Endothelial cell of umbilical vein (primary cell): ENCODE measurements around the gene RNF186. TPM values are rescaled to one million over a fixed set of nuclear protein-coding genes. Genes with fewer than 3 reads are reported as not detected.

Experiments used
- BruUV-seq: library from RNA; stranded (reverse); fragments of 400-500 nt; replicated peaks from 2 replicates; lab custom pipeline; 2021; lab: Mats Ljungman, UMichigan
- CTCF ChIA-PET: fragments of 300-600, 350-600 bp; sonication (Branson Sonifier 250); formaldehyde crosslinking; loops from one replicate; lab custom pipeline; 2021; ENCODE audit warnings: antibody characterized with exemption, inconsistent platforms; lab: Charles Lee
- POLR2A ChIA-PET: fragments of 300-600, 350-600 bp; sonication (Branson Sonifier 250); formaldehyde crosslinking; loops from one replicate; lab custom pipeline; 2021; ENCODE audit warnings: antibody characterized with exemption, inconsistent platforms; lab: Charles Lee
- DNase-seq: peaks from one replicate; pipeline ENCODE4 v3.0.0-alpha.2; 2011; ENCODE audit warnings: low read depth, low spot score
- FAIRE-seq: peaks from 2 replicates; lab custom pipeline; 2011; peaks lifted over from hg19 to GRCh38; lab: Jason Lieb, UNC
- H2AFZ ChIP-seq: 2 replicates; pipeline ENCODE4 v1.6.0; 2012; ENCODE audit warnings: low read depth, low read length, control low read depth, inconsistent platforms
- H3K27ac ChIP-seq: 2 replicates; pipeline ENCODE4 v1.5.1; 2011; ENCODE audit warnings: low read depth, mild to moderate bottlenecking, control low read depth, low read length, moderate library complexity; ENCODE audit not compliant: insufficient read depth
- H3K27me3 ChIP-seq, 2 experiments: 2 replicates each; pipeline versions ENCODE4 v1.6.0 to v1.6.1; 2011; ENCODE audit warnings: low read length in 2 of 2, mixed read lengths in 1 of 2; ENCODE audit not compliant: control insufficient read depth in 2 of 2, insufficient read depth in 2 of 2
- H3K36me3 ChIP-seq, 2 experiments: 2 replicates in 1 of 2; 3 replicates in 1 of 2; pipeline ENCODE4 v1.5.1; 2011; ENCODE audit warnings: low read length in 2 of 2, mild to moderate bottlenecking in 1 of 2, moderate library complexity in 1 of 2; ENCODE audit not compliant: control insufficient read depth in 2 of 2, insufficient read depth in 2 of 2; ENCODE audit errors: extremely low read depth in 1 of 2
- H3K4me1 ChIP-seq: 3 replicates; pipeline ENCODE4 v1.5.1; 2011; ENCODE audit warnings: mild to moderate bottlenecking, low read length; ENCODE audit not compliant: control insufficient read depth, insufficient read depth; ENCODE audit errors: extremely low read depth
- H3K4me2 ChIP-seq: 2 replicates; pipeline ENCODE4 v1.6.1; 2011; ENCODE audit warnings: low read length, control low read depth, mixed read lengths; ENCODE audit not compliant: insufficient read depth
- H3K4me3 ChIP-seq, 3 experiments: fragments of 200-600 bp in 1 of 3; sonication (generic), shearing (Covaris generic) in 1 of 3; replicated peaks in 1 of 3; 2 replicates each; pipeline ENCODE4 v1.5.1; 2011 to 2016; ENCODE audit warnings: control low read depth in 3 of 3, low read length in 3 of 3, mild to moderate bottlenecking in 2 of 3, inconsistent platforms in 1 of 3, low read depth in 1 of 3, moderate library complexity in 1 of 3; ENCODE audit not compliant: insufficient read depth in 1 of 3
- H3K79me2 ChIP-seq: 2 replicates; pipeline ENCODE4 v1.6.0; 2012; ENCODE audit warnings: low read length, inconsistent platforms; ENCODE audit not compliant: control insufficient read depth, insufficient read depth
- H3K9ac ChIP-seq: replicated peaks from 2 replicates; pipeline ENCODE3; 2011; ENCODE audit warnings: low read length, control low read depth; ENCODE audit not compliant: insufficient read depth; ENCODE audit errors: extremely low read depth
- H3K9me1 ChIP-seq: replicated peaks from 3 replicates; pipeline ENCODE4 v1.6.0; 2011; ENCODE audit warnings: mild to moderate bottlenecking, low read length; ENCODE audit not compliant: control insufficient read depth, insufficient read depth; ENCODE audit errors: extremely low read depth
- H3K9me3 ChIP-seq: replicated peaks from 2 replicates; pipeline ENCODE4 v1.5.1; 2012; ENCODE audit warnings: low read length, inconsistent platforms; ENCODE audit not compliant: control insufficient read depth, insufficient read depth
- H4K20me1 ChIP-seq: replicated peaks from 2 replicates; pipeline ENCODE3; 2011; ENCODE audit warnings: mild to moderate bottlenecking, low read length; ENCODE audit not compliant: control insufficient read depth, insufficient read depth; ENCODE audit errors: extremely low read depth
- CTCF ChIP-seq, 2 donors: IDR thresholded peaks; 1 replicate in 1 of 2; 2 replicates in 1 of 2; pipeline ENCODE4 v1.5.1; 2011; ENCODE audit warnings: low read length in 2 of 2, mild to moderate bottlenecking in 2 of 2, moderate library complexity in 2 of 2, control low read depth in 1 of 2, inconsistent platforms in 1 of 2, low read depth in 1 of 2; ENCODE audit not compliant: insufficient read depth in 1 of 2; ENCODE audit errors: extremely low read depth in 1 of 2
- EZH2 ChIP-seq: IDR thresholded peaks from 2 replicates; pipeline ENCODE4 v1.6.1; 2012; ENCODE audit warnings: borderline replicate concordance, low read depth, mild to moderate bottlenecking, moderate library complexity, low read length, inconsistent platforms; ENCODE audit not compliant: severe bottlenecking
- FOS ChIP-seq: IDR thresholded peaks from 2 replicates; pipeline ENCODE4 v1.6.1; 2011; ENCODE audit warnings: mild to moderate bottlenecking, low read length, moderate library complexity, borderline replicate concordance; ENCODE audit not compliant: insufficient read depth
- GATA2 ChIP-seq: IDR thresholded peaks from 2 replicates; pipeline ENCODE4 v1.7.0; 2011; ENCODE audit warnings: low read depth, mild to moderate bottlenecking, moderate library complexity, mixed read lengths, low read length; ENCODE audit not compliant: insufficient read length, insufficient read depth
- JUN ChIP-seq: IDR thresholded peaks from 2 replicates; pipeline ENCODE4 v1.6.1; 2011; ENCODE audit warnings: borderline replicate concordance, low read depth; ENCODE audit not compliant: insufficient read length, insufficient read depth
- MAX ChIP-seq: IDR thresholded peaks from 2 replicates; pipeline ENCODE4 v1.6.1; 2011; ENCODE audit not compliant: insufficient read depth, insufficient read length
- MYC ChIP-seq: IDR thresholded peaks from one replicate; pipeline ENCODE4 v1.6.1; 2011; ENCODE audit warnings: mild to moderate bottlenecking, low read depth, low read length
- POLR2A ChIP-seq: IDR thresholded peaks from 2 replicates; pipeline ENCODE4 v1.6.1; 2012; ENCODE audit warnings: low read depth, mild to moderate bottlenecking, control low read depth, low read length
- POLR2AphosphoS5 ChIP-seq: IDR thresholded peaks from 2 replicates; pipeline ENCODE4 v1.6.1; 2012; ENCODE audit warnings: low read depth, mild to moderate bottlenecking, control low read depth, low read length, moderate library complexity; ENCODE audit not compliant: insufficient read depth
- dilution Hi-C: fragments of 300-500 bp; cut with MboI; formaldehyde crosslinking; loops from one replicate; pipeline ENCODE4 v1.15.0; 2019; ENCODE audit warnings: low sequenced_read_pairs; ENCODE audit not compliant: extremely low pct_ligation_motif_present
- intact Hi-C: fragments of 100-400 bp; cut with micrococcal nuclease; formaldehyde crosslinking; loops from one replicate; pipeline ENCODE4 v1.10.0; 2022
- polyA plus RNA-seq, 4 experiments: library from polyadenylated mRNA; depleted of rRNA in 3 of 4; stranded (reverse) in 3 of 4; unstranded in 1 of 4; fragments of >200 nt; gene quantifications; 2 replicates each; pipeline versions ENCODE4 v1.2.1 to v1.2.3, GENCODE V29; 2011 to 2012; ENCODE audit warnings: missing spikeins in 1 of 4
- total RNA-seq: library from RNA; stranded (reverse); gene quantifications from 2 replicates; pipeline ENCODE4 v1.2.3, GENCODE V29; 2021

Gene RNF186
- total and polyA plus RNA-seq, 2 donors (not counting 3 experiments of a cell fraction or from before 2014, with no cell fraction given) = not detected

GRCh38 chr1:19854866-19855265, 39.8 kb upstream of the RNF186 start:
- DNase-seq (no peak), FAIRE-seq (no peak)
- H3K4me3 ChIP-seq = no peak overlapping the region
- no peak overlapping the region for H2AFZ ChIP-seq
- ChIA-PET CTCF (no interaction called here), POLR2A (no interaction called here)
- dilution Hi-C loops = no loop called here
- peaks cover 0 to 6% of the 10 kb centered on the region in 2 experiments for H3K27me3 ChIP-seq
- no peak overlapping the region for H3K27ac ChIP-seq
- intact Hi-C loops = no loop called here
- H3K9me1 ChIP-seq = no peaks in the 10 kb centered on the region
- H4K20me1 ChIP-seq = no peaks in the 10 kb centered on the region
- H3K79me2 ChIP-seq = no peaks in the 10 kb centered on the region
- no peak for TF ChIP-seq GATA2
- H3K36me3 ChIP-seq = no peaks in the 10 kb centered on the region
- BruUV-seq = no TSS peak
- no peaks in the 10 kb centered on the region for H3K4me1 ChIP-seq
- no peaks in the 10 kb centered on the region for H3K9me3 ChIP-seq
- no peak overlapping the region for H3K4me2 ChIP-seq
- H3K9ac ChIP-seq = no peak overlapping the region

DNA sequence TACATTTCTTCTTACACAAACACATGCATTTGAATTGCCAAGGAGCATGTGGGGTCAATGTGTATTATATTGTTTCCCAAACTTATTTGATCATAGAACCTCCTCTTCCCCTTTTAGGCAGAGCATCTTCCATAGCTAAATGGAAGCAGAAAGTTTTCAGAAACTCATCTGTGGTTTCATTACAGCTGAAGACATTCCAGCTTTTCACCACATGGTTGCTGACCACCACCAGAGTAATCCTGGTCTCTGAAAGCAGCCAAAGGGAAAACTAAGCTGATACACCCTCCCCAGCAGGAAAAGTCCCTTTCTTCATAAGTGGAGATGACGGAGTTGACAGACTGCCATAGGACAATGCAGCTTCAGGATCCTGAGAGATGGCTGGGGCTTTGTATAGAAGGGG, 37.0 kb upstream of the RNF186 start:
- H2AFZ ChIP-seq = no peak overlapping the region
- H3K9ac ChIP-seq = no peak overlapping the region
- intact Hi-C loops (no loop called here), dilution Hi-C loops (no loop called here)
- H4K20me1 ChIP-seq = no peaks in the 10 kb centered on the region
- H3K36me3 ChIP-seq = no peaks in the 10 kb centered on the region
- no TSS peak for BruUV-seq
- ChIA-PET POLR2A (no interaction called here), CTCF (interaction anchor here (1.5 to 1.9 kb wide), 2 partner anchors 10 to 66 kb away, joined by 4 to 5 read pairs; no protein-coding TSS in a partner anchor)
- TF ChIP-seq JUN = no peak
- no peak for TF ChIP-seq GATA2
- TF ChIP-seq EZH2 = no peak
- no peak for TF ChIP-seq POLR2A
- TF ChIP-seq CTCF (IDR thresholded peaks at IDR 0.05; ENCODE audit: extremely low read depth in 1 of 2, insufficient read depth in 1 of 2, low read depth in 1 of 2, low read length in 2 of 2) = no peak
- no peak for TF ChIP-seq MAX
- no peak for TF ChIP-seq MYC
- no peak for TF ChIP-seq POLR2AphosphoS5
- no peak for TF ChIP-seq FOS
- H3K9me3 ChIP-seq = no peaks in the 10 kb centered on the region
- no peaks in the 10 kb centered on the region for H3K9me1 ChIP-seq
- DNase-seq = no peak
- H3K4me2 ChIP-seq = no peak overlapping the region
- H3K27ac ChIP-seq = no peak overlapping the region
- no peak for FAIRE-seq
- H3K79me2 ChIP-seq = no peaks in the 10 kb centered on the region
- no peaks in the 10 kb centered on the region for H3K27me3 ChIP-seq
- H3K4me1 ChIP-seq = no peaks in the 10 kb centered on the region
- H3K4me3 ChIP-seq = no peak overlapping the region
